Right ventricle myocardium superior (tissue), 1 donor: ENCODE data around the gene CCDC192. TPM values are rescaled to one million over a fixed set of nuclear protein-coding genes. Genes with fewer than 3 reads are reported as not detected.
A peak's percentile ranks its signal among the peaks of the same experiment; 100 is the strongest.

Source experiments
- ATAC-seq: fragments of 200-7000 bp; cut with Tn5 transposase; one replicate; pipeline ENCODE4 v1.9.1; 2020; ENCODE audit warnings: mild to moderate bottlenecking; ENCODE audit not compliant: poor library complexity
- DNase-seq: peaks from one replicate; pipeline ENCODE4 v3.0.0-alpha.2; 2020
- intact Hi-C: fragments of 100-400 bp; cut with DNase I; formaldehyde crosslinking; loops from one replicate; pipeline ENCODE4 v1.11.2; 2022
- total RNA-seq: library from RNA; stranded (reverse); fragmentation: NEBNext Ultra II Directional; extraction: Animal tissue kit (Norgen Biotek cat#: 25700); gene quantifications from one replicate; pipeline ENCODE4 v1.2.1, GENCODE V29; 2021
- donor health status: DM: no; HTN: yes; CAD: no; lungs with severe emphysema.

The CCDC192 gene
- total RNA-seq, 1 donor from 2014 or later, result not detected

DNA sequence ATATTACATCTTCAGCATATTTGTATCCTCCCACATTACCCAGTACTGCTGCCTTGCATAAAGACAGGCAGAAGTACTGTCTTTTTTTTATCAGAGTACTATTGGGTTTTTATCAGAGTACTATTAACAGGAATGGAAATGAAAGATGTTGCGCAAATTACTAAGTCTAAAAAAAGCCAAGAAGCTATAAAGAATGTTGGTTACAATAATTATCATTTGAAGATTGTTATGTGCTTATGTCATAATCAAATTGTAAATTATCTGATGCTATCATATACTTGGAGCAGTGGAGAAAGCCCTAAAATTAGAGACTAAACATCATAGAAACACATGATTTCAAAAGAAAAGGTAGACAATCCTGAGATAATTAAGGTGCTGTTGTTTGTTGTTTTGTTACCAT is 188.8 kb downstream of the CCDC192 start:
- intact Hi-C loops, result no loop called here
- ATAC-seq (no peak), DNase-seq (no peak)

DNA sequence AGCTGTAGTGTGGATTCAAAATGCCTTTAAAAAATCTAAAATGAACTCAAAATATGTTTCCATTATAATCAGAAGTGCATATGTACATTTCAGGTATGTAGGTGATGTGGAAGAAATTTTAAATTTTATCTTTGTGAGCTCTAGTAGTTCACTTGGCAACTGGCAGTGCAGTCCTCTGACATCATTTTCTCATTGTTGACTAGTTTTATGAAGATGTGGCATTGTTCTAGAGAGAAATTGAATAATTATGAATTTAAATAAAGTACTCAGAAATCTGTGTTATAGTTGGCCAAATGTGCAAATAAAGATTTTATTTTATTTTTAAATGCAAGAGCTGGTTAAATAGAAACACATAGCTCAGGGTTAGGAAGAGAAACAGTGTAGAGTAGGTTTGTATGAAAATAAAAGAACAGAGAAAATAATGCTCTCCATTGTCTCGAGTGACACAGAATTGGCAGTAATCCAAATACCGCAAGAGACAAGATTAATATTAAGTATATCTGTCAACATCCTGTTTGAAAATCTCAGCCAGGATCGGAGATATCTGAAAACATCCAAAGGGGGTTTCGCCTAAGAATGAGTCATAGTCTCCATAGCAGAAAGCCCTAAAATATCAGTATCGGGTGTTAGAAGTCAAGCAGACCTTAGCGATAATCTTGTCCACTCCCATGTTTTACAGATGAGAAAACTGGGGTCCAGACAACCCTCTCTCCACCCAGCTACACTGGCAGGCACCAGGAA is 189.4 kb downstream of the CCDC192 start:
- intact Hi-C loops, result no loop called here
- ATAC-seq, result peak; percentile 20
- DNase-seq, result no peak

GRCh38 chr5:127893232-127893631 is 190.0 kb downstream of the CCDC192 start:
- intact Hi-C loops, result no loop called here
- DNase-seq (no peak), ATAC-seq (no peak)

GRCh38 chr5:127894461-127894860 is 191.3 kb downstream of the CCDC192 start:
- intact Hi-C loops, result no loop called here
- DNase-seq (no peak), ATAC-seq (no peak)

- no peak for ATAC-seq
- DNase-seq, result no peak
These were observed 195.5 kb downstream of the CCDC192 start for GRCh38 chr5:127898551-127899213.

DNA sequence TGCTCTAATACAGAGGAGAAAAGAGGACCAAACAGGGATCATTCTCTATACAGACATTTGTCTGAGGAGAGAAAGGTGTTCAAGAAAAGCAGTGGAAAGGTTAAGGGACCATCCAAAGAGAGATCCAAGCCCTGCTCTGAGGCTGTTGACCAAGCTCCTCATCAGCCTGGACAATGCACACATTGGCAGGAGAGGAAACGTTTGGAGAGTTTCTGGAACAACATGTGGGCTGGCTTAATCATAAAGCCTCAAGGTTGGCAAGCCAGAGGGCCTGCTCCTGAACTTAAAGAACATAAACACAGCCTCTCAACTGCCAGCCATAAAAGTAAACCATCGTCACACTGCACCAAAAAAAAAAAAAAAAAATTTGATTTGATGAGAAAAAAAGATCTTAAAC is 196.0 kb downstream of the CCDC192 start:
- no peak for ATAC-seq
- intact Hi-C loops, result no loop called here
- no peak for DNase-seq

More at GRCh38 chr5:127898551-127899213, 195.5 kb downstream of the CCDC192 start:
- intact Hi-C loops, result no loop called here

DNA sequence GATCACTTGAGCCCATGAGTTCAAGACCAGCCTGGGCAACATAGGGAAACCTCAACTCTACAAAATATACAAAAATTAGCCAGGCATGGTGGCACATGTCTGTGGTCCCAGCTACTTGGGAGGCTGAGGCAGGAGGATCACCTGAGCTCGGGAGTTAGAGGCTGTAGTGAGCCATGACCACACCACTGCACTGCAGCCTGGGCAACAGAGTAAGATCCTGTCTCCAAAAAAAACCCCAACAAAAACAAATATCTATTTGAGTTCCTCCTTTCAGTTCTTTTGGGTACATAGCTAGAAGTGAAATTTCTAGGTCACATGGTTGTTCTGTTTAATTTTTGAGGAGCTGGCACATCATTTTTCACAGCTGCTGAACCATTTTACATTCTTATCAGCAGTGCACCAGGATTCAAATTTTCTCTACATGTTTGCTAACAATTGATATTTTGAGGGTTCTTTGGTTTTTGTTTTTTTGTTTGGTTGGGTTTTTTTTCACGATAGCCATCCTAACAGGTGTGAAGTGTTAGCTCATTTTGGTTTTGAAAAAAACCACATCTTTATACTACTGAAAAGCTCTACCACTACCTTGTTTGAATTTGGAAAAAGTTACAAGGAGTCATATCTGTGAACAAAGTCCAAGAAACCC is 203.5 kb downstream of the CCDC192 start:
- ATAC-seq (no peak), DNase-seq (no peak)
- intact Hi-C loops, result no loop called here

DNA sequence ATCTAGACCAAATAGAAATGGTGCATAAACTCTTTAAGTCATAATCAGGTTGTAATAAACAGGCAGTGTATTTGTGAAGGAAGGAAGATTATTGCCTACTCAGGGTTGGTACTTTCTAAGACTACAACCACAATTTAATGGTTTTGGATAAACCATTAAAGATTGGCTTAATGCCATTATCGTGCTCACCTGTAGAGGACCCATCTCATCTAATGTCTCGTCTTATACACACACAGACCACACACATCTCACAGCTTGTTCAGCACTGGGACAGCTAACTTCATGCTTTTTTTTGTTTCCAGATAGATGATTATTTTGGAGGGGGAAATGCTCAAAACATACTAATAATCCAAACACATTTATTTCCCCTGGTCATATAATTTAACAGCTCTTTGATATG is 204.7 kb downstream of the CCDC192 start:
- intact Hi-C loops, result no loop called here
- no peak for DNase-seq
- ATAC-seq, result no peak

- intact Hi-C loops, result no loop called here
- ATAC-seq (peak; percentile 55), DNase-seq (no peak)
These were observed 205.9 kb downstream of the CCDC192 start for GRCh38 chr5:127909066-127909465.

GRCh38 chr5:127909821-127910220 is 206.6 kb downstream of the CCDC192 start:
- ATAC-seq, result no peak
- intact Hi-C loops, result no loop called here

GRCh38 chr5:127910307-127910956 is 207.2 kb downstream of the CCDC192 start:
- no peak for DNase-seq
- intact Hi-C loops, result no loop called here
- no peak for ATAC-seq

More at GRCh38 chr5:127909821-127910220, 206.6 kb downstream of the CCDC192 start:
- DNase-seq, result no peak

- intact Hi-C loops, result no loop called here
- no peak for DNase-seq
- no peak for ATAC-seq
These were observed 208.4 kb downstream of the CCDC192 start for GRCh38 chr5:127911619-127912018.

GRCh38 chr5:127912411-127912810 is 209.2 kb downstream of the CCDC192 start:
- intact Hi-C loops, result no loop called here
- no peak for ATAC-seq
- no peak for DNase-seq

GRCh38 chr5:127916885-127917573 is 213.8 kb downstream of the CCDC192 start:
- no peak for DNase-seq
- ATAC-seq, result no peak
- intact Hi-C loops, result no loop called here

GRCh38 chr5:127919006-127919796 is 216.0 kb downstream of the CCDC192 start:
- intact Hi-C loops, result no loop called here

DNA sequence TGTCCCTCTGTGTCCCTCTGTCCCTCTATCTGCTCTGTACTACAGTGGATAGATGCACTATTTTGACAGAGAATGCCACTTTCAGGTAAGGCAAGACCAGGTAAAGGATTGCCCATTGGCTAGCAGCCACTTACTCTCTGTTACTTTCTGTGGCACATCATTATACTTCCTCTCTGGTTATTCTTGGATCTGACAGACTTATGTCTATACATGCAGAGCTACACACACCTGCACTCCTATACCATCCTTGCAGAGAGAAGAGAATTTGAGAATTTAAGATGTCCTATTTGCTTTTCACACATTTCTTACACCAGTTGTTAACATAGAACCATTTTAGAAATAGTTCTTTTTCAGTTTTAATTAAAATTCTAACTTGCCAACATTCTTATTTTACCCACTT is 216.6 kb downstream of the CCDC192 start:
- ATAC-seq (no peak), DNase-seq (no peak)
- intact Hi-C loops, result no loop called here

More at GRCh38 chr5:127919006-127919796, 216.0 kb downstream of the CCDC192 start:
- DNase-seq (no peak), ATAC-seq (no peak)

- DNase-seq, result no peak
- intact Hi-C loops, result no loop called here
- ATAC-seq, result no peak
These were observed 217.7 kb downstream of the CCDC192 start for GRCh38 chr5:127920936-127921335.

GRCh38 chr5:127922603-127923002 is 219.4 kb downstream of the CCDC192 start:
- intact Hi-C loops, result no loop called here
- DNase-seq, result no peak
- ATAC-seq, result no peak
